ENCODE results near the gene GGA3.

The GGA3 gene

GRCh38 chr17:75245011-75245410 lies 16.4 kb downstream of the GGA3 start:
- peak overlapping the region; percentile 33 for H3K27ac ChIP-seq (ENCODE audit: low read depth, low read length)
- peaks cover 3% of the 10 kb centered on the region; the same call in 1 of the 2 replicates for H3F3A ChIP-seq (ENCODE audit: control insufficient read depth, insufficient read depth)
- peaks cover 29% of the 10 kb centered on the region for H3K79me2 ChIP-seq (ENCODE audit: control insufficient read depth, low read length)
- H3K9me2 ChIP-seq (replicated peaks; ENCODE audit: control insufficient read depth, low read length): no peaks in the 10 kb centered on the region
- H3K4me3 ChIP-seq (ENCODE audit: low read length): peak overlapping the region; percentile 18
- H3K4me1 ChIP-seq (ENCODE audit: control insufficient read depth, low read length): peaks cover 41% of the 10 kb centered on the region
- no peaks in the 10 kb centered on the region for H3K9me3 ChIP-seq (ENCODE audit: control insufficient read depth, insufficient read depth, low read length)
- H3K4me2 ChIP-seq (ENCODE audit: low read length): peak overlapping the region; percentile 41
- H4K20me1 ChIP-seq (ENCODE audit: control insufficient read depth, insufficient read depth, low read depth, low read length): no peaks in the 10 kb centered on the region; the same call in 1 of the 2 replicates
- H3K27me3 ChIP-seq (ENCODE audit: control insufficient read depth, low read length): no peaks in the 10 kb centered on the region
- H3K36me3 ChIP-seq (ENCODE audit: control insufficient read depth, low read length): peaks cover 71% of the 10 kb centered on the region
- no peak for TF ChIP-seq CTCF (IDR thresholded peaks at IDR 0.05; ENCODE audit: low read depth, low read length, poor library complexity, severe bottlenecking)
- TF ChIP-seq EZH2phosphoT487 (IDR thresholded peaks at IDR 0.05; ENCODE audit: borderline replicate concordance, low read length): no peak

GRCh38 chr17:75244133-75244866 lies 17.1 kb downstream of the GGA3 start:
- Histone ChIP-seq H3K27me3 (ENCODE audit: control insufficient read depth, low read length) (no peaks in the 10 kb centered on the region), H4K20me1 (ENCODE audit: control insufficient read depth, insufficient read depth, low read depth, low read length) (no peaks in the 10 kb centered on the region; the same call in 1 of the 2 replicates), H3K36me3 (ENCODE audit: control insufficient read depth, low read length) (peaks cover 77% of the 10 kb centered on the region), H3F3A (ENCODE audit: control insufficient read depth, insufficient read depth) (peaks cover 3% of the 10 kb centered on the region; the same call in 1 of the 2 replicates), H3K4me1 (ENCODE audit: control insufficient read depth, low read length) (peaks cover 38% of the 10 kb centered on the region), H3K4me3 (ENCODE audit: low read length) (no peak overlapping the region), H3K79me2 (ENCODE audit: control insufficient read depth, low read length) (peaks cover 22% of the 10 kb centered on the region), H3K27ac (ENCODE audit: low read depth, low read length) (peak overlapping the region; percentile 33), H3K9me2 (replicated peaks; ENCODE audit: control insufficient read depth, low read length) (no peaks in the 10 kb centered on the region), H3K4me2 (ENCODE audit: low read length) (peak overlapping the region; percentile 41), H3K9me3 (ENCODE audit: control insufficient read depth, insufficient read depth, low read length) (no peaks in the 10 kb centered on the region)
- TF ChIP-seq CTCF (IDR thresholded peaks at IDR 0.05; ENCODE audit: low read depth, low read length, poor library complexity, severe bottlenecking) (no peak), EZH2phosphoT487 (IDR thresholded peaks at IDR 0.05; ENCODE audit: borderline replicate concordance, low read length) (no peak)

- peaks cover 41% of the 10 kb centered on the region for H3K4me1 ChIP-seq (ENCODE audit: control insufficient read depth, low read length)
- peaks cover 9% of the 10 kb centered on the region for H3K79me2 ChIP-seq (ENCODE audit: control insufficient read depth, low read length)
- TF ChIP-seq EZH2phosphoT487 (IDR thresholded peaks at IDR 0.05; ENCODE audit: borderline replicate concordance, low read length): no peak
- TF ChIP-seq CTCF (IDR thresholded peaks at IDR 0.05; ENCODE audit: low read depth, low read length, poor library complexity, severe bottlenecking): no peak
- H4K20me1 ChIP-seq (ENCODE audit: control insufficient read depth, insufficient read depth, low read depth, low read length): peaks cover 4% of the 10 kb centered on the region; the same call in 1 of the 2 replicates
- peaks cover 91% of the 10 kb centered on the region for H3K36me3 ChIP-seq (ENCODE audit: control insufficient read depth, low read length)
- H3K27ac ChIP-seq (ENCODE audit: low read depth, low read length): no peak overlapping the region
- H3K4me3 ChIP-seq (ENCODE audit: low read length): no peak overlapping the region
- no peaks in the 10 kb centered on the region for H3K9me2 ChIP-seq (replicated peaks; ENCODE audit: control insufficient read depth, low read length)
- no peaks in the 10 kb centered on the region for H3K9me3 ChIP-seq (ENCODE audit: control insufficient read depth, insufficient read depth, low read length)
- no peaks in the 10 kb centered on the region for H3K27me3 ChIP-seq (ENCODE audit: control insufficient read depth, low read length)
- H3K4me2 ChIP-seq (ENCODE audit: low read length): no peak overlapping the region
- peaks cover 5% of the 10 kb centered on the region; the same call in 1 of the 2 replicates for H3F3A ChIP-seq (ENCODE audit: control insufficient read depth, insufficient read depth)
These were observed 18.9 kb downstream of the GGA3 start for GRCh38 chr17:75242461-75243042.
